ENCODE data around the gene EPHB6.

The EPHB6 gene

GRCh38 chr7:142898377-142899170, 43.7 kb downstream of the EPHB6 start:
- no peak for DNase-seq

GRCh38 chr7:142899661-142900060, 44.8 kb downstream of the EPHB6 start:
- no peak for DNase-seq

GRCh38 chr7:142901426-142902259, 46.8 kb downstream of the EPHB6 start:
- DNase-seq = no peak

GRCh38 chr7:142904128-142904527, 49.3 kb downstream of the EPHB6 start:
- no peak for DNase-seq

GRCh38 chr7:142905759-142906158, 50.9 kb downstream of the EPHB6 start:
- DNase-seq = no peak

- DNase-seq = no peak
These were observed 51.8 kb downstream of the EPHB6 start for GRCh38 chr7:142906643-142907042.

GRCh38 chr7:142908290-142908689, 53.4 kb downstream of the EPHB6 start:
- DNase-seq = no peak

GRCh38 chr7:142908921-142909890, 54.3 kb downstream of the EPHB6 start:
- no peak for DNase-seq

GRCh38 chr7:142910031-142910433, 55.2 kb downstream of the EPHB6 start:
- DNase-seq = no peak

- no peak for DNase-seq
These were observed 55.6 kb downstream of the EPHB6 start for GRCh38 chr7:142910481-142910880.

GRCh38 chr7:142913051-142913450, 58.2 kb downstream of the EPHB6 start:
- no peak for DNase-seq

GRCh38 chr7:142913566-142913965, 58.7 kb downstream of the EPHB6 start:
- DNase-seq = no peak

- no peak for DNase-seq
These were observed 59.2 kb downstream of the EPHB6 start for GRCh38 chr7:142914121-142914520.

- DNase-seq = no peak
These were observed 60.4 kb downstream of the EPHB6 start for GRCh38 chr7:142915315-142915714.

- no peak for DNase-seq
These were observed 61.6 kb downstream of the EPHB6 start for GRCh38 chr7:142916508-142916907.

GRCh38 chr7:142917447-142917846, 62.6 kb downstream of the EPHB6 start:
- DNase-seq = no peak

GRCh38 chr7:142918901-142919300, 64.0 kb downstream of the EPHB6 start:
- DNase-seq = no peak

GRCh38 chr7:142919656-142920055, 64.8 kb downstream of the EPHB6 start:
- DNase-seq = no peak
